ENCODE results near the gene RBP2.

- TF ChIP-seq REST (IDR thresholded peaks at IDR 0.05; ENCODE audit: low read depth, low read length) (no peak), TAF1 (IDR thresholded peaks at IDR 0.05; ENCODE audit: borderline replicate concordance, low read depth, low read length) (no peak), MXI1 (IDR thresholded peaks at IDR 0.05; ENCODE audit: low read depth, low read length) (no peak), CTCF (IDR thresholded peaks at IDR 0.05 in 2 of 3, conservative IDR thresholded peaks at IDR 0.05 in 1 of 3; ENCODE audit: control insufficient read depth in 2 of 3, extremely low read depth in 1 of 3, insufficient read depth in 1 of 3, low read depth in 3 of 3, low read length in 3 of 3) (no peak), CHD1 (IDR thresholded peaks at IDR 0.05; ENCODE audit: low read depth, low read length) (no peak), POLR2A (IDR thresholded peaks at IDR 0.05; ENCODE audit: low read depth, low read length) (no peak), NR2C2 (IDR thresholded peaks at IDR 0.05; ENCODE audit: borderline replicate concordance, control insufficient read depth, insufficient read length, low read depth) (no peak), FOXM1 (IDR thresholded peaks at IDR 0.05; ENCODE audit: low read depth, low read length) (no peak)
Observed at GRCh38 chr3:139454346-139454745, 22.0 kb downstream of the RBP2 start.

Data from GM12878 (cell line).